Stimulated activated effector memory CD8-positive, alpha-beta T cell treated with anti-CD3 and anti-CD28 coated beads, Interleukin-12 subunit alpha, Interleukin-12 subunit beta, amount 100 ng/mL, for 72 hours (primary cell): Measurements from ENCODE around the gene UNC13C.

Source experiments
- ATAC-seq: fragments of 150-1000 bp; cut with Tn5 transposase; 2 replicates; pipeline ENCODE4 v1.10.0; 2021
- DNase-seq, 2 donors: peaks; one replicate each; pipeline ENCODE4 v3.0.0; 2021 to 2022; ENCODE audit warnings: low spot score in 2 of 2
- H3K27ac Mint-ChIP-seq: one replicate; pipeline ENCODE4 v1.8.0; 2022; ENCODE audit warnings: mild to moderate bottlenecking, mixed read lengths
- H3K36me3 Mint-ChIP-seq: one replicate; pipeline ENCODE4 v1.8.0; 2022; ENCODE audit warnings: mild to moderate bottlenecking, mixed read lengths
- H3K4me1 Mint-ChIP-seq: one replicate; pipeline ENCODE4 v1.8.0; 2022; ENCODE audit warnings: mixed read lengths
- H3K4me3 Mint-ChIP-seq: one replicate; pipeline ENCODE4 v1.8.0; 2022; ENCODE audit warnings: mild to moderate bottlenecking, mixed read lengths
- H3K9me3 Mint-ChIP-seq: one replicate; pipeline ENCODE4 v1.8.0; 2022; ENCODE audit warnings: mixed read lengths

The UNC13C gene

GRCh38 chr15:54560417-54560816 is 582.2 kb downstream of the UNC13C start:
- Mint-ChIP-seq H3K9me3 (no peaks in the 10 kb centered on the region), H3K36me3 (no peaks in the 10 kb centered on the region)

DNA sequence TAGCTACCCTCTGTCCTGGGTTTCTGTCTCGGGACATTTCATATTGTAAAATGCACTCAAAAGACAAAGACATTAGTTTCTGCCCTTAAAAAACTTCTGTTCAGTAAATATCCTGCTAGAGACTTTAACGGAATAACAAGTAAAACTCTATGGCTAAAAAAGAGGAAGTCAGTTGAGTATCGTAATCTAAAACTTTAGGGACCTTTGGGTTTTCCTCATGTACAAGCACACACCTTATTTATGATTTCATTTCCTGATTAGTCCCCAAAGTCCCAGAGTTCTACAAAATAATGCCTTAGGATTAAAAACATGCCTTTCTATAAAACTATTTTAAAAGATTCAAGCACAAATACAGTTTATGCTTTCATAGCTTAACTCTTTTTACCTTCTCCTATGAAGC is 585.9 kb downstream of the UNC13C start:
- Mint-ChIP-seq H3K4me3 (no peak overlapping the region), H3K9me3 (no peaks in the 10 kb centered on the region), H3K4me1 (no peaks in the 10 kb centered on the region), H3K27ac (no peak overlapping the region), H3K36me3 (no peaks in the 10 kb centered on the region)
- ATAC-seq: no peak
- DNase-seq: no peak

More at GRCh38 chr15:54560417-54560816, 582.2 kb downstream of the UNC13C start:
- Mint-ChIP-seq H3K27ac (no peak overlapping the region), H3K4me3 (no peak overlapping the region), H3K4me1 (no peaks in the 10 kb centered on the region)
- ATAC-seq (no peak), DNase-seq (no peak)

DNA sequence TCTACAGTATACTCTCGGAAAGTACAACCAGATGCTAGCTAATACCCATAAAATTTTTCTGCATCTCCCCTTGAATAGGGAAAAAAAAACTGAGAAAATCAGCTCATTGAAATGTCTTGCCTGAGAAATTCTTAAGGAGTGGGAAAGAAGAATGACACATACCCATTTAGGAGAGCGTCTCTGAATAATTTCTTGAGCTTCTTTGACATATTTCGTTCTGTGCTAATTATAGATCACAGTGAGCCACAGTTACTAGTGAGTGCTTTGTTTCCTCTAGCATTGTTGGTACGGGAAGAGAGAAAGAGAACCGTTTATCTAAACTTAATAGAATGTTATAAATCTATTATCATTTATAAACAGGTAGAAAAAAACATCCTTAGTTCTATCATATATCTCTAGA is 588.4 kb downstream of the UNC13C start:
- Mint-ChIP-seq H3K4me3 (no peak overlapping the region), H3K27ac (no peak overlapping the region), H3K36me3 (no peaks in the 10 kb centered on the region), H3K9me3 (peaks cover 3% of the 10 kb centered on the region), H3K4me1 (no peaks in the 10 kb centered on the region)
- ATAC-seq (no peak), DNase-seq (no peak)

DNA sequence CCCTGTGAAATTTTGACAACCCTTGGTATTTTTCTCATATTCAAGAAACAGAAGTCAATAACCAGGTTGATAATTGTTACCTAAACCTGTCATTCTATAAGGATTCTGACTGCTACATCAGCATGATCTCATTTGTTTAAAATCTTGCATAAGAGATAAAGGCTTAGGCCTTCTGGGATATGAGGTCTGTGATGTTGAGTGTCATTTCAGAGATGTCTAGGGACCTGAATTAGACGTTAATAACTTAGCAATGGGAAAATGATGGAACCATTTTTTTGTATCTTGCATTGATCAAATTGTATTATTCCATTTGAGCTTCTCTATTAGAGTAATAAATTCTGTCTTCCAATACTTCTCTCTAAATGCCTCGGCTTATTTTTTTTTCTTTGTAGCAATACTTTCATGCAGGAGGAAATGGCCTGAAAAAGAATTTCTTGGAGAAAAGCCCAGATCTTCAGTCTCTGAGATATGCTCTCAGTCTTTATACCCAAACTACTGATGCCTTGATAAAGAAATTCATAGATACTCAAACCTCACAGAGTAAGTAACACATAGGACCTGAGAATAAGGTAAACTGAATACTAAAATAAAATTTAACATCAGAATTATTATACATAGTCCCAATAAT is 589.3 kb downstream of the UNC13C start:
- no peak for ATAC-seq
- no peaks in the 10 kb centered on the region for H3K4me1 Mint-ChIP-seq
- no peak for DNase-seq
- H3K4me3 Mint-ChIP-seq: no peak overlapping the region
- H3K36me3 Mint-ChIP-seq: no peaks in the 10 kb centered on the region
- H3K9me3 Mint-ChIP-seq: peaks cover 3% of the 10 kb centered on the region
- no peak overlapping the region for H3K27ac Mint-ChIP-seq

GRCh38 chr15:54568381-54568780 is 590.1 kb downstream of the UNC13C start:
- no peak for DNase-seq
- no peak for ATAC-seq
- H3K27ac Mint-ChIP-seq: no peak overlapping the region
- no peak overlapping the region for H3K4me3 Mint-ChIP-seq
- H3K9me3 Mint-ChIP-seq: peaks cover 3% of the 10 kb centered on the region
- no peaks in the 10 kb centered on the region for H3K36me3 Mint-ChIP-seq
- H3K4me1 Mint-ChIP-seq: no peaks in the 10 kb centered on the region

DNA sequence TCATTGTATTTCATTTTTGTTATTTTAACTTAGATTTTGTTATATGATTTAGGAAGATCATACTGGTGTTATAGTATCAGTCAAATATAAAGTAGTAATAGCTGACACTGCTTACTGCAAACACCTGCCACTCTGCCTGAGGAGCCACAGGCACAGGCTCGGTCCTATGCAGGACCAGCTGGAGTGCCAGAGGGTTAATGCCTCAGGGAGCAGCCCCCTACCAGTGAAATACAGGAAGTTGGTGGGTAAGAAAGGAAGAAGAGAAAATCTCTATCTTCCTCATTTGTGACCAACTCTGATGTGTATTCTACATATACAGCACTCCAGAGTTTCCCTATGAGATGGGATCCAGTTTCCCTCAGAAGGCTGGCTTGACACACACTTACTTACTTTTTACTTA is 593.3 kb downstream of the UNC13C start:
- H3K27ac Mint-ChIP-seq: no peak overlapping the region
- no peak for ATAC-seq
- peaks cover 3% of the 10 kb centered on the region for H3K9me3 Mint-ChIP-seq
- DNase-seq: no peak
- no peak overlapping the region for H3K4me3 Mint-ChIP-seq
- no peaks in the 10 kb centered on the region for H3K36me3 Mint-ChIP-seq
- no peaks in the 10 kb centered on the region for H3K4me1 Mint-ChIP-seq

- Mint-ChIP-seq H3K4me3 (no peak overlapping the region), H3K27ac (no peak overlapping the region), H3K9me3 (peaks cover 3% of the 10 kb centered on the region), H3K36me3 (no peaks in the 10 kb centered on the region), H3K4me1 (no peaks in the 10 kb centered on the region)
- no peak for DNase-seq
- ATAC-seq: no peak
Observed at GRCh38 chr15:54575586-54575985, 597.3 kb downstream of the UNC13C start.

DNA sequence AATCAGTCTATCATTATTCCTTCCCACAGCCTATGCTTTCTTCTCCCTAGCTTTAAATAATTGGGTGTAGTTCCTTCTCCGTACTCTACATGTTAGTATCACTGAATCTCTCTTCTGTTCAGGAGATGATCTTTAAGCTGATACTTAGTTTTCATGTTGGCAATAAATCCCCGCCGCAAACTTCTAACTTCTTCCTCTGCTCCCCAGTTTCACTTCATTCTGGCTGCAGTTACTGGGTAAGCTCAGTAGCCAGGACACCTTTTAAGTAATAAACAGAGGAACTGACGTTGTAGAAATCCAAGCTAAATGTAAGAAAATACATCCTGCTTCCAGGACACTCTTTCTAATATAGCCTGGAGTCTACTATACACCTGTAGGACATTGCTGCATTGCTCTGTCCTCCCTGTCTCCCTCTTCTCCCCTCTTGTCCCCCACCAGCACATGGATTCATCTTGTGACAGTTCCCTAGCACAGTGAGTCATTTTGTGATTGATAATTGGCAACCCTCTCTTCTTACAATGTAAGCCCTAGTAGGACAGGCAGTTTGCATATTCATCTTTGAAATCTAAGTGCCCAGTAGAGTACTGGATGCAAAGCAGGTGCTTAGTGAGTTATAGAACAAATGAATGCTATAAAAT is 598.2 kb downstream of the UNC13C start:
- H3K4me3 Mint-ChIP-seq: no peak overlapping the region
- H3K4me1 Mint-ChIP-seq: no peaks in the 10 kb centered on the region
- H3K9me3 Mint-ChIP-seq: no peaks in the 10 kb centered on the region
- H3K27ac Mint-ChIP-seq: no peak overlapping the region
- H3K36me3 Mint-ChIP-seq: no peaks in the 10 kb centered on the region
- ATAC-seq (no peak), DNase-seq (no peak)

GRCh38 chr15:54577476-54578250 is 599.4 kb downstream of the UNC13C start:
- Mint-ChIP-seq H3K36me3 (no peaks in the 10 kb centered on the region), H3K27ac (no peak overlapping the region), H3K4me3 (no peak overlapping the region)

DNA sequence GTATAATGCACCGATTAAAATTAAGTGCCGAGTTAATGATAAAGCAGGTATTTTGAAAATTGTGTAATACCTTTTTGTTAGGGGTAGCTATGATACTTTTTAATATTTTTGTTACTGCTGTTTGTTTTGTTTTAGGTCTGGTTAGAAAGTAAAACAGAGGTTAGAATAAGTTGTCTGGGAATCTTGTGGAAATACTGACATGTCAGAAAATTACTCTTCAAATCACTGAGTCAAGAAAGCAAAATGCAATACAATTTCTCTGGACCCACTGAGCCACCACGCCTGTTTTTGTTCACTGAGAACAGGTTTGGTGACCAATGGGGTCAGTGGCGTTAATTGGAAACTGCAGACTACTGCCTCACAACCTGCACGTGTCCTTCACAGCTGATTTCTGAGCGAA is 601.6 kb downstream of the UNC13C start:
- H3K36me3 Mint-ChIP-seq: no peaks in the 10 kb centered on the region
- ATAC-seq (no peak), DNase-seq (no peak)
- H3K4me1 Mint-ChIP-seq: no peaks in the 10 kb centered on the region
- H3K9me3 Mint-ChIP-seq: peaks cover 5% of the 10 kb centered on the region
- H3K27ac Mint-ChIP-seq: no peak overlapping the region
- H3K4me3 Mint-ChIP-seq: no peak overlapping the region

More at GRCh38 chr15:54577476-54578250, 599.4 kb downstream of the UNC13C start:
- Mint-ChIP-seq H3K4me1 (no peaks in the 10 kb centered on the region), H3K9me3 (peaks cover 5% of the 10 kb centered on the region)
- DNase-seq (no peak), ATAC-seq (no peak)

DNA sequence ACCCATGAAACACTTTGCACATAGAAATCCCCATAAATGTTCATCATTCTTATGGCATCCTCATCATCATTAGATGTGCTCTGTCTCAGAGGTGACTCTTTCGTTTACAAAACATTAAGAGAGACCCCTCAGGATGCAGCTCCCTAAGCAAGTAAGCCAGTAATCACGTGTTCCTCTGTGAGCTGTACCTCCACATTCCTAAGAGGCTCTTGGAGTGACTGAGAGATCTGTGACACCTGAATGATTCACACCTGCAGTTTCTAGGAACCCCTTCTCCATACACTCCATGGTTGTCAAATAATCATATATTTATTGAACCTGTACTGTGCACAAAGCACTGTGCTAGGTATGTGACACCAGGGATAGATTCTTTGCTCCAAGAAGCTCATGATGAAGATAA is 602.4 kb downstream of the UNC13C start:
- Mint-ChIP-seq H3K36me3 (no peaks in the 10 kb centered on the region), H3K9me3 (peaks cover 5% of the 10 kb centered on the region), H3K27ac (no peak overlapping the region), H3K4me1 (no peaks in the 10 kb centered on the region), H3K4me3 (no peak overlapping the region)
- ATAC-seq (no peak), DNase-seq (no peak)

DNA sequence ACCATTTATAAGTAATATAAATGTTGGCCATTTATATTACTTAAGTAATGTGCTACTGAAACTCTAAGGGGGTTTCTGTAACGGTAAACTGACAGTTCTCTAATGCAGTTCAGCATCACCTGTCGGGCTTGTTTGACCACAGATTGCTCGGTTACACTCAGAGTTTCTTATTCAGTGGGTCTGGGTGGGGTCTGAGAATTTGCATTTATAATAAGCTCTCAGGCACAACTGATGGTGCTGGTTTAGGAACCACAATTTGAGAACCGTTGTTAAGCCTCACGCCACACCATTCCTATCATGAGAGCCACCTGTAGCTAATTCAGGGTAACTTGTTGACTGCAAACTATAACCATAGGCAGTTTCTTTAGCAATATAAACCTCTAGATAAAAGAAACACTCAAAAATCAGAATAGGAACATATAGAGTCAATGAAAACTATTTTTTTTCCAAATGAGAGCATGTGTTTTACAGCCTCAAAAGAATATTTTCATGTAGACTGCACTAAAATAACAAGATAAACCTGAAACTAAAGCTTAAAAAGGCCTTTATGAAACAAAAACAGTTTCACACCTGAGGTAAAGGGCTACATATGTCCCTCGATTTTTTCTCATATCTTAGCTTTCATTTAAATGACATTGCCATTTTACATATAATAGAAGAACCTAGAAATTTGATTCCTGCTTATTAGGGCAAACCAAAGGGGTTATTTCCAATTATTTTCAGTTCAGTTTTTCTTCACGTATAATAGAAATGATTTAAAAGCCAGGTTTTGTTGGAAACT is 604.8 kb downstream of the UNC13C start:
- H3K9me3 Mint-ChIP-seq: peaks cover 5% of the 10 kb centered on the region
- no peaks in the 10 kb centered on the region for H3K36me3 Mint-ChIP-seq

GRCh38 chr15:54585063-54585462 is 606.8 kb downstream of the UNC13C start:
- no peak for DNase-seq
- peaks cover 5% of the 10 kb centered on the region for H3K9me3 Mint-ChIP-seq
- H3K4me1 Mint-ChIP-seq: no peaks in the 10 kb centered on the region
- H3K4me3 Mint-ChIP-seq: no peak overlapping the region
- ATAC-seq: no peak
- H3K36me3 Mint-ChIP-seq: no peaks in the 10 kb centered on the region
- H3K27ac Mint-ChIP-seq: no peak overlapping the region

More for the DNA sequence above, 604.8 kb downstream of the UNC13C start:
- Mint-ChIP-seq H3K4me1 (no peaks in the 10 kb centered on the region), H3K27ac (no peak overlapping the region), H3K4me3 (no peak overlapping the region)
- no peak for ATAC-seq
- no peak for DNase-seq

DNA sequence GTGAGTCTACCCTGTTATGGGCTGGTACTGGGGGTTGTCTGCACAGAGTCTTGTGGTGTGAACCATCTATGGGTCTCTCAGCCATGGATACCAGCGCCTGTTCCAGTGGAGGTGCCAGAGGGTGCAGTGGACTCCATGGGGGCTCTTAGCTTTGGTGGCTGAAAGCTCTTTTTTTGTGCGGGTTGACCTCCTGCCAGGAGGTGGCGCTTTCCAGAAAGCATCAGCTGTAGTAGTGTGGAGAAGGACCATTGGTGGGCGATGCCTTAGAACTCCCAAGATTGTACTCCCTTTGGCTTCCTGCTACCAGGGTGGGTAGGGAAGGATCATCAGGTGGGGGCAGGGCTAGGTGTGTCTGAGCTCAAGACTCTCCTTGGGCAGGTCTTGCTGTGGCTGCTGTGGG is 615.9 kb downstream of the UNC13C start:
- Mint-ChIP-seq H3K4me3 (no peak overlapping the region), H3K9me3 (peaks cover 3% of the 10 kb centered on the region), H3K4me1 (no peaks in the 10 kb centered on the region), H3K36me3 (no peaks in the 10 kb centered on the region), H3K27ac (no peak overlapping the region)
- ATAC-seq: no peak
- no peak for DNase-seq

DNA sequence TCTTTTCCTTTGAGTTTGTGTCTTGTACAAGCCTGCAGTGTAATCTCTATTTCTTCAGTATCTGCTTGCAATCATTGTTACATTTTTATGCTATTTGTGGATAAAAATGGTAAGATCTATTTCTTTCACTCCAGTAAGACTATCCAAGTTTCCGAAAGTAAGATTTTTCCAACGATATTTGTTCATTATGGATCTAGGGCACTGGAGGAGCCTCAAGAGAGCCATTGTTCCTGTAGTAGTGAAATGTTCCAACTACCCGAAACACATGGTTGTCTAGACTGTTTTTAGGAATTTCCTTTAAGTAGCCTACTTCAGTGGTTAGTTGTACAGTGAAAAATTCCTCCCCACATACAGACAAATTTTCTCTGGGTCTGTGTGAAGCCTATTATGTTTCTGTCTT is 621.1 kb downstream of the UNC13C start:
- H3K4me3 Mint-ChIP-seq: no peak overlapping the region
- ATAC-seq: no peak
- H3K36me3 Mint-ChIP-seq: no peaks in the 10 kb centered on the region
- no peaks in the 10 kb centered on the region for H3K9me3 Mint-ChIP-seq
- DNase-seq: no peak
- no peak overlapping the region for H3K27ac Mint-ChIP-seq
- H3K4me1 Mint-ChIP-seq: no peaks in the 10 kb centered on the region
